Measurements from ENCODE around the gene CYRIA.

DNA sequence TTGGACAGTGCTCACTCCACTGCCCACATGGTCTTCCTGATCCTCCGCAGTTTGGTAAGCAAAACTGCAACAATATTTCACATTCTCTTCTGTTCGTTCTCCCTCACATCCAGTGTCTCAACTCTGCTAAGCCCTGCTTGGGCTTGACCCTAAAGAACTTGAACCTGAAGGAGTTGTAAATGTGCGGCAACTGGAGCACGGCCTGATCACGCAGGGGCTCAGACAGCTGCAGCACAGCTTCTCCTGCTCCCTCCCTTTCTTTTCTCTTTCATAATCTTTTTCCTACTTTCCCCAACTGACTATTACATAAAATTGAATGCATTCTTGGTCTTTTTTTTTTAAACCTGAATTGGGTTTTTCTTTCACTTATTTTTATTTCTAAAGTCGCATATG, 10.2 kb downstream of the CYRIA start:
- TF ChIP-seq, protein P1, sequence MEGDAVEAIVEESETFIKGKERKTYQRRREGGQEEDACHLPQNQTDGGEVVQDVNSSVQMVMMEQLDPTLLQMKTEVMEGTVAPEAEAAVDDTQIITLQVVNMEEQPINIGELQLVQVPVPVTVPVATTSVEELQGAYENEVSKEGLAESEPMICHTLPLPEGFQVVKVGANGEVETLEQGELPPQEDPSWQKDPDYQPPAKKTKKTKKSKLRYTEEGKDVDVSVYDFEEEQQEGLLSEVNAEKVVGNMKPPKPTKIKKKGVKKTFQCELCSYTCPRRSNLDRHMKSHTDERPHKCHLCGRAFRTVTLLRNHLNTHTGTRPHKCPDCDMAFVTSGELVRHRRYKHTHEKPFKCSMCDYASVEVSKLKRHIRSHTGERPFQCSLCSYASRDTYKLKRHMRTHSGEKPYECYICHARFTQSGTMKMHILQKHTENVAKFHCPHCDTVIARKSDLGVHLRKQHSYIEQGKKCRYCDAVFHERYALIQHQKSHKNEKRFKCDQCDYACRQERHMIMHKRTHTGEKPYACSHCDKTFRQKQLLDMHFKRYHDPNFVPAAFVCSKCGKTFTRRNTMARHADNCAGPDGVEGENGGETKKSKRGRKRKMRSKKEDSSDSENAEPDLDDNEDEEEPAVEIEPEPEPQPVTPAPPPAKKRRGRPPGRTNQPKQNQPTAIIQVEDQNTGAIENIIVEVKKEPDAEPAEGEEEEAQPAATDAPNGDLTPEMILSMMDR (conservative IDR thresholded peaks at IDR 0.05): no peak
- no peak for TF ChIP-seq EZH2 (IDR thresholded peaks at IDR 0.05; ENCODE audit: low read depth)
